ENCODE results near the gene RAPGEF1.

The RAPGEF1 gene

GRCh38 chr9:131543141-131543540, 196.7 kb downstream of the RAPGEF1 start:
- TF ChIP-seq EP300 (IDR thresholded peaks at IDR 0.05; ENCODE audit: borderline replicate concordance) (no peak), CEBPB (IDR thresholded peaks at IDR 0.05) (no peak), RAD21 (IDR thresholded peaks at IDR 0.05; ENCODE audit: low read depth) (no peak), NFIC (IDR thresholded peaks at IDR 0.05) (no peak), FOXM1 (IDR thresholded peaks at IDR 0.05; ENCODE audit: borderline replicate concordance, low read depth) (no peak), TCF12 (IDR thresholded peaks at IDR 0.05; ENCODE audit: low read depth) (no peak), MAX (IDR thresholded peaks at IDR 0.05) (no peak), YY1 (IDR thresholded peaks at IDR 0.05; ENCODE audit: low read depth) (no peak), TEAD4 (IDR thresholded peaks at IDR 0.05) (no peak), REST (IDR thresholded peaks at IDR 0.05; ENCODE audit: low read depth) (no peak), ZBTB7A (IDR thresholded peaks at IDR 0.05; ENCODE audit: low read depth) (no peak), EGR1 (IDR thresholded peaks at IDR 0.05) (no peak)

GRCh38 chr9:131539223-131539923, 200.5 kb downstream of the RAPGEF1 start:
- TF ChIP-seq EP300 (IDR thresholded peaks at IDR 0.05; ENCODE audit: borderline replicate concordance) (no peak), TEAD4 (IDR thresholded peaks at IDR 0.05) (no peak), NFIC (IDR thresholded peaks at IDR 0.05) (no peak), CEBPB (IDR thresholded peaks at IDR 0.05) (no peak), USF1 (IDR thresholded peaks at IDR 0.05) (no peak), REST (IDR thresholded peaks at IDR 0.05; ENCODE audit: low read depth) (no peak), TAF1 (IDR thresholded peaks at IDR 0.05; ENCODE audit: low read depth) (no peak), CREB1 (IDR thresholded peaks at IDR 0.05; ENCODE audit: low read depth) (no peak), RAD21 (IDR thresholded peaks at IDR 0.05; ENCODE audit: low read depth) (no peak), FOXM1 (IDR thresholded peaks at IDR 0.05; ENCODE audit: borderline replicate concordance, low read depth) (no peak), MAX (IDR thresholded peaks at IDR 0.05) (no peak), YY1 (IDR thresholded peaks at IDR 0.05; ENCODE audit: low read depth) (no peak), TCF12 (IDR thresholded peaks at IDR 0.05; ENCODE audit: low read depth) (no peak), EGR1 (IDR thresholded peaks at IDR 0.05) (no peak), ZBTB7A (IDR thresholded peaks at IDR 0.05; ENCODE audit: low read depth) (no peak)

GRCh38 chr9:131537946-131538345, 201.9 kb downstream of the RAPGEF1 start:
- TF ChIP-seq CREB1 (IDR thresholded peaks at IDR 0.05; ENCODE audit: low read depth) (no peak), NFIC (IDR thresholded peaks at IDR 0.05) (no peak)

- TF ChIP-seq EP300 (IDR thresholded peaks at IDR 0.05; ENCODE audit: borderline replicate concordance) (no peak), CEBPB (IDR thresholded peaks at IDR 0.05) (no peak), TAF1 (IDR thresholded peaks at IDR 0.05; ENCODE audit: low read depth) (no peak), TEAD4 (IDR thresholded peaks at IDR 0.05) (no peak)
Observed at GRCh38 chr9:131534721-131535237, 205.1 kb downstream of the RAPGEF1 start.

- TF ChIP-seq TAF1 (IDR thresholded peaks at IDR 0.05; ENCODE audit: low read depth) (peak; percentile 55; the same call in 1 of the 2 replicates), TEAD4 (IDR thresholded peaks at IDR 0.05) (no peak), MAX (IDR thresholded peaks at IDR 0.05) (peak; percentile 59), RAD21 (IDR thresholded peaks at IDR 0.05; ENCODE audit: low read depth) (0 out of 2 replicates have a peak, but pooled peaks have one; percentile 4), TCF12 (IDR thresholded peaks at IDR 0.05; ENCODE audit: low read depth) (peak; percentile 34; the same call in 1 of the 2 replicates), YY1 (IDR thresholded peaks at IDR 0.05; ENCODE audit: low read depth) (0 out of 2 replicates have a peak, but pooled peaks have one; percentile 4), CEBPB (IDR thresholded peaks at IDR 0.05) (no peak)
Observed at GRCh38 chr9:131530920-131531832, 208.7 kb downstream of the RAPGEF1 start, which contains the start of gene UCK1. Gene UCK1, minus strand, starts transcription at chr9:131531263. Its CDS starts 89 bp downstream, at chr9:131531174.
